Measurements from ENCODE around the gene GALNS.

- TF ChIP-seq, protein P1, sequence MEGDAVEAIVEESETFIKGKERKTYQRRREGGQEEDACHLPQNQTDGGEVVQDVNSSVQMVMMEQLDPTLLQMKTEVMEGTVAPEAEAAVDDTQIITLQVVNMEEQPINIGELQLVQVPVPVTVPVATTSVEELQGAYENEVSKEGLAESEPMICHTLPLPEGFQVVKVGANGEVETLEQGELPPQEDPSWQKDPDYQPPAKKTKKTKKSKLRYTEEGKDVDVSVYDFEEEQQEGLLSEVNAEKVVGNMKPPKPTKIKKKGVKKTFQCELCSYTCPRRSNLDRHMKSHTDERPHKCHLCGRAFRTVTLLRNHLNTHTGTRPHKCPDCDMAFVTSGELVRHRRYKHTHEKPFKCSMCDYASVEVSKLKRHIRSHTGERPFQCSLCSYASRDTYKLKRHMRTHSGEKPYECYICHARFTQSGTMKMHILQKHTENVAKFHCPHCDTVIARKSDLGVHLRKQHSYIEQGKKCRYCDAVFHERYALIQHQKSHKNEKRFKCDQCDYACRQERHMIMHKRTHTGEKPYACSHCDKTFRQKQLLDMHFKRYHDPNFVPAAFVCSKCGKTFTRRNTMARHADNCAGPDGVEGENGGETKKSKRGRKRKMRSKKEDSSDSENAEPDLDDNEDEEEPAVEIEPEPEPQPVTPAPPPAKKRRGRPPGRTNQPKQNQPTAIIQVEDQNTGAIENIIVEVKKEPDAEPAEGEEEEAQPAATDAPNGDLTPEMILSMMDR (conservative IDR thresholded peaks at IDR 0.05 in 1 of 2, IDR thresholded peaks at IDR 0.05 in 1 of 2; ENCODE audit: low read depth in 1 of 2, low read length in 2 of 2) = no peak
- TF ChIP-seq EZH2 (IDR thresholded peaks at IDR 0.05; ENCODE audit: low read length, missing control alignments) = no peak
These were observed 38.8 kb downstream of the GALNS start for GRCh38 chr16:88817785-88818574.
